ENCODE data around the gene FGF5. TPM values are rescaled to one million over a fixed set of nuclear protein-coding genes. Genes with fewer than 3 reads are reported as not detected.

The FGF5 gene
- total RNA-seq, 4 donors from 2014 or later, result 0.15 TPM; not detected in 3

DNA sequence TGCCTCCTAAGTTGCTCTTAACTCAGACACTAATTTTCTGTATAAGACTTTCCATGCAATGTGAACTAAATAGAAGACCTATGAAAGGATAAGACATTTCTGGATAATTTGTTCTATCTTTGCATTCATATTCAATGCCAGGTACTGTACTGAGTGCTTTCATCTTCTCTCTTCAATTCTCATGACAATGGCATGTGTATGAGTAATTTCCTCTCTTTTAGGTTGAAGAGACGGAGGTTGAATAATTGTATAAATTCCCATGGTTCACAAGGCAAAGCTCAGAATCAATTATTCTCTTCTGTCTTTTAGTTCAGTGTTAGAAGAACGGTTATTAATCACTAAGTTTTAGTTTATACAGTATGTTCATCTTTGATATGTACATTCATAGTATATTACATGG is 39.8 kb downstream of the FGF5 start:
- Histone ChIP-seq H3K4me1 (no peaks in the 10 kb centered on the region), H3K27me3 (no peaks in the 10 kb centered on the region), H3K36me3 (no peaks in the 10 kb centered on the region), H3K9me3 (no peaks in the 10 kb centered on the region), H3K27ac (no peak overlapping the region), H3K4me3 (no peak overlapping the region)
- no peak for DNase-seq
- intact Hi-C loops (cut with DNase I; ENCODE audit: low total_unique reads), result no loop called here
- TF ChIP-seq, protein P1, sequence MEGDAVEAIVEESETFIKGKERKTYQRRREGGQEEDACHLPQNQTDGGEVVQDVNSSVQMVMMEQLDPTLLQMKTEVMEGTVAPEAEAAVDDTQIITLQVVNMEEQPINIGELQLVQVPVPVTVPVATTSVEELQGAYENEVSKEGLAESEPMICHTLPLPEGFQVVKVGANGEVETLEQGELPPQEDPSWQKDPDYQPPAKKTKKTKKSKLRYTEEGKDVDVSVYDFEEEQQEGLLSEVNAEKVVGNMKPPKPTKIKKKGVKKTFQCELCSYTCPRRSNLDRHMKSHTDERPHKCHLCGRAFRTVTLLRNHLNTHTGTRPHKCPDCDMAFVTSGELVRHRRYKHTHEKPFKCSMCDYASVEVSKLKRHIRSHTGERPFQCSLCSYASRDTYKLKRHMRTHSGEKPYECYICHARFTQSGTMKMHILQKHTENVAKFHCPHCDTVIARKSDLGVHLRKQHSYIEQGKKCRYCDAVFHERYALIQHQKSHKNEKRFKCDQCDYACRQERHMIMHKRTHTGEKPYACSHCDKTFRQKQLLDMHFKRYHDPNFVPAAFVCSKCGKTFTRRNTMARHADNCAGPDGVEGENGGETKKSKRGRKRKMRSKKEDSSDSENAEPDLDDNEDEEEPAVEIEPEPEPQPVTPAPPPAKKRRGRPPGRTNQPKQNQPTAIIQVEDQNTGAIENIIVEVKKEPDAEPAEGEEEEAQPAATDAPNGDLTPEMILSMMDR (IDR thresholded peaks at IDR 0.05), result no peak
- TF ChIP-seq POLR2A (IDR thresholded peaks at IDR 0.05), result no peak

DNA sequence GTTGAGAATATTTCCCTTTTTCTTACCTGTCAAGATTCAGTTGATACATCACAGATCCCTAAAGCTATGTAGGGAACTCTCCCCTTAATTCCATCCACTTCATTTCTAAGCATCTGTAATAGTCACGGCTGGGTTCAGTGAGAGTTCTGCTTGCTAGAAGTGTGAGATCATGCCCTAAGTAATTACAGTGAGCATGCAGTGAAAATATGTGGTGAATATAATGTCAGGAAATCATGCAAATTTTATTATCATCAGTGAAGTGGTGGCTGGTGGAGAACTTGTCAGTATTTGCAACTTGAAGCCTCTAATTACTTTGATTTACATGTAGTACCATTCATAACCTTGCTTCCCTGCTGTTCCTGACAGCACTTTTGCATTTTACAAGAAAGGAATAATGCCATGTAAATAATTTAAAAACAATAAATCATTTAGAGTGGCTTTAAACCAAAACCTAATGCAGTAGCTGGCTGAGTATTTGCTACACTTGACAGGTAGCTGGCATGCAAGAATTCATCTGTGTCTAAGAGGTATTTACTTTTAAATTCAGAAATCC is 40.8 kb downstream of the FGF5 start:
- H3K36me3 ChIP-seq, result no peaks in the 10 kb centered on the region
- TF ChIP-seq, protein P1 (IDR thresholded peaks at IDR 0.05), result no peak
- intact Hi-C loops (cut with DNase I; ENCODE audit: low total_unique reads), result no loop called here
- no peaks in the 10 kb centered on the region for H3K27me3 ChIP-seq
- H3K4me3 ChIP-seq, result no peak overlapping the region
- H3K27ac ChIP-seq, result no peak overlapping the region
- no peaks in the 10 kb centered on the region for H3K4me1 ChIP-seq
- DNase-seq, result no peak
- H3K9me3 ChIP-seq, result no peaks in the 10 kb centered on the region

DNA sequence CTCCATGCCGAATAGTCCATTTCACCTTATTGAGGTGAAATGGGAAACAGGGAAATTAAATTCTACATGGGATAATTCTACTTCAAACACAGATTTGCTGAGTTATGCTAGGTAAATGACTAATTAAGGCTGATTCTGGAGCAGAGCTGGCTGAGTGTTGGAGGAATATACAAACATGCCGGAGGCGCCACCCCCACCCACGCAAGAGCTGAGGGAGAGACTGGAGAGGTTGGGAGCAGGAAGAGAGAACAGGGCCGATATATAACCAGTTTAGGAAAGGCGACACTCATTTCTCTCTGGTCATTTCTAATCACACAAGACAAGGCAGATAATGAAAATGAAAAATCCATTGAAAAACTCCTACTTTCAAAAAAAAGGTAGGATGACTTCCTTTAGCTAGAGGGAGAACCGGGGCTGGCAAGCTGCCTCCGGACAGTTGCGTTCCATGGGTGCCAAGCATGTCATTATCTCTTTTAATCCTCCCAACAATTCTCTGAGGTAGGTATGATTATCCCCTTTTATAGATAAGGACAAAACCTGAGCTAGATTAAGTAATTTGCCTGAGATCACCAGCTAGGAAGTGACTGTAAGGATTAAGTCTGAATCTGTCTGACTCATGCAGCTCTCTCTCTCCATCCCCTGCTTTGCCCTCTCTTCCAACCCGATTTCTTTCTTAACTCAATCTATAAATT is 41.5 kb downstream of the FGF5 start:
- DNase-seq, result no peak

DNA sequence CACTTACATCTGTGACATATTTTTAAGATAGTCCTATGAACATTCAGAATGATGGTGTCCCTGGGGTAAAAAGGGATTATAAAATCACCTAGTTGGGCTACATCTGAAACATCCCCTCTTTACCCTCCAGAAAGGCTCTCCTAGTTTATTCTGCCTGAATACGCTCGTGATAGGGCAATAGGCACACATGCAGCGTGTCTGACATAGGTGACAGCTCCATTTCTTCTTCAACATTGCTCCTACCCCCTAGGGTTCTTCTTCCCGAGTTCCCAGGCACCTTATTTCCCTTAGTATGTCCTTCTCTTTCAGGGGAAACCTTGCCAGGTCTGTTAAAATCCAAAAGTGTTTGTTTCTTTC is 42.0 kb downstream of the FGF5 start:
- TF ChIP-seq, protein P1 (IDR thresholded peaks at IDR 0.05), result no peak
- TF ChIP-seq POLR2A (IDR thresholded peaks at IDR 0.05), result no peak
- Histone ChIP-seq H3K36me3 (no peaks in the 10 kb centered on the region), H3K4me1 (no peaks in the 10 kb centered on the region), H3K9me3 (no peaks in the 10 kb centered on the region), H3K4me3 (no peak overlapping the region), H3K27me3 (no peaks in the 10 kb centered on the region), H3K27ac (no peak overlapping the region)
- intact Hi-C loops (cut with DNase I; ENCODE audit: low total_unique reads), result no loop called here
- DNase-seq, result no peak

More for the DNA sequence above, 41.5 kb downstream of the FGF5 start:
- intact Hi-C loops (cut with DNase I; ENCODE audit: low total_unique reads), result no loop called here
- H3K27ac ChIP-seq, result no peak overlapping the region
- H3K4me3 ChIP-seq, result no peak overlapping the region
- H3K27me3 ChIP-seq, result no peaks in the 10 kb centered on the region
- TF ChIP-seq, protein P1 (IDR thresholded peaks at IDR 0.05), result no peak
- TF ChIP-seq POLR2A (IDR thresholded peaks at IDR 0.05), result no peak
- H3K9me3 ChIP-seq, result no peaks in the 10 kb centered on the region
- no peaks in the 10 kb centered on the region for H3K36me3 ChIP-seq
- H3K4me1 ChIP-seq, result no peaks in the 10 kb centered on the region

DNA sequence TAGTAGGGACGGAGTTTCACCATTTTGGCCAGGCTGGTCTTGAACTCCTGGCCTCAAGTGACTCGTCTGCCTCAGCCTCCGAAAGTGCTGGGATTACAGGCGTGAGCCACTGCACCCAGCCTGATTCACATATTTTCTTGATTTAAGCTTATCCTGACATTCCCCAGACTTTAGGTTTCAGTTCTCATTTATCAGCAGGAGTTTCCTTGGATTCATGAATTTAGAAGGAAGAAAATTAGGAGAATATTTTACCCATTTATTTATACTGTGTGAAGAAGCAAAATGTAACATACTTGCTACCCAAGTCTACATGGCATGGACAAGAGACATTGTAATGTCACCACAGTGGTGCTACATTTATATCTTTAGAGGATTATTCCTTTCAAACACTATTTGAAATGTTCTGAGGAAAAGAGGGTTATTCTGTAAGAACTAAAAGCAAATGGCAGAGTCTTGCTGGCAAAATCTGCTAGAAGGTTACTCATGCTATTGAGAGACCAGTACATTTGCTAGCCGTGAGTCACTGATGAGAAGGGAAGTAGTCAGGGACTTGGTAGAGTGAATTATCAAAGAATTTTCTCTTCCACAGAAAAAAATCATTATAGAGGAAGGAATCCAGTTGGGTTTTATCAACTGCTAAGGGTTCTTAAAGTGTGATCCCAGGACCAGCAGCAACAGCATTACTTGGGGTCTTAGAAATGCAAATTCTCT is 43.0 kb downstream of the FGF5 start:
- Histone ChIP-seq H3K27ac (no peak overlapping the region), H3K4me3 (no peak overlapping the region), H3K4me1 (no peaks in the 10 kb centered on the region), H3K27me3 (no peaks in the 10 kb centered on the region), H3K9me3 (no peaks in the 10 kb centered on the region), H3K36me3 (no peaks in the 10 kb centered on the region)
- TF ChIP-seq, protein P1 (IDR thresholded peaks at IDR 0.05), result no peak
- no peak for TF ChIP-seq POLR2A (IDR thresholded peaks at IDR 0.05)
- intact Hi-C loops (cut with DNase I; ENCODE audit: low total_unique reads), result no loop called here
- no peak for DNase-seq
